Osteocyte (in vitro differentiated cells): Measurements from ENCODE around the gene YOD1. TPM values are rescaled to one million over a fixed set of nuclear protein-coding genes. Genes with fewer than 3 reads are reported as not detected.

Experiments
- DNase-seq: peaks from one replicate; pipeline ENCODE4 v3.0.0; 2021; ENCODE audit warnings: mixed read lengths; ENCODE audit not compliant: unreplicated experiment; ENCODE audit errors: extremely low spot score
- H3K27ac Mint-ChIP-seq: one replicate; pipeline ENCODE4 v1.8.0; 2021; ENCODE audit warnings: mild to moderate bottlenecking, mixed read lengths; ENCODE audit not compliant: unreplicated experiment
- H3K27me3 Mint-ChIP-seq: one replicate; pipeline ENCODE4 v1.8.0; 2021; ENCODE audit warnings: mixed read lengths; ENCODE audit not compliant: unreplicated experiment
- H3K36me3 Mint-ChIP-seq: one replicate; pipeline ENCODE4 v1.8.0; 2021; ENCODE audit warnings: mixed read lengths; ENCODE audit not compliant: unreplicated experiment
- H3K4me1 Mint-ChIP-seq: one replicate; pipeline ENCODE4 v1.8.0; 2021; ENCODE audit warnings: mixed read lengths; ENCODE audit not compliant: unreplicated experiment
- H3K4me3 Mint-ChIP-seq: one replicate; pipeline ENCODE4 v1.8.0; 2021; ENCODE audit warnings: mild to moderate bottlenecking, moderate library complexity, mixed read lengths; ENCODE audit not compliant: unreplicated experiment
- H3K9me3 Mint-ChIP-seq: one replicate; pipeline ENCODE4 v1.8.0; 2021; ENCODE audit warnings: mixed read lengths; ENCODE audit not compliant: unreplicated experiment
- total RNA-seq: library from RNA; stranded (reverse); gene quantifications from 2 replicates; pipeline ENCODE4 v1.2.1, GENCODE V29; 2021
- TF ChIP-seq, protein P1 (sequence below): fragments of 200-600 bp; sonication (generic); IDR thresholded peaks from 2 replicates; pipeline ENCODE4 v1.5.0; 2021; ENCODE audit warnings: antibody characterized with exemption, mild to moderate bottlenecking, moderate library complexity

YOD1 gene
- total RNA-seq, 1 donor from 2014 or later = 4.6 TPM

DNA sequence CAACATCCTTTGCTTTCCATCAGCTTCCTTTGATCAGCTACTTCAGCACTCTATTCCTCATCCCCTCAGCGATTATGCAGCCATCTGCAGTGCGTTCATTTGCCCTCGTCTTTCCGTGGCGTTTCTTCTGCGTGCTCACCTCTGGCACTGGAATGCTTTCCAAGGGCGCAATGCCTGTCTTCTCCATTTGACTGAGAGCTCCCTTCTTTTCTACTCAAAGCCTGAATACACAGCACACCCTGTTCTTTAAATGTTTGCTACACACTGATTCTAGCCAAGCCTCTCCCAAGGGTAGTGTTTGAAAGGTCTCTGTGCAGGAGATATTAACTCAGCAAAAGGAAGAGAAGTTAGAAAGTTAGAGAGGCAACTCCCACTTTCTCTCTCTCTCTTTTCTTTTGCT, 41.1 kb downstream of the YOD1 start:
- Mint-ChIP-seq H3K9me3 (no peaks in the 10 kb centered on the region), H3K27ac (no peak overlapping the region), H3K27me3 (peaks cover 38% of the 10 kb centered on the region), H3K4me1 (peaks cover 4% of the 10 kb centered on the region), H3K4me3 (no peak overlapping the region), H3K36me3 (no peaks in the 10 kb centered on the region)
- TF ChIP-seq, protein P1, sequence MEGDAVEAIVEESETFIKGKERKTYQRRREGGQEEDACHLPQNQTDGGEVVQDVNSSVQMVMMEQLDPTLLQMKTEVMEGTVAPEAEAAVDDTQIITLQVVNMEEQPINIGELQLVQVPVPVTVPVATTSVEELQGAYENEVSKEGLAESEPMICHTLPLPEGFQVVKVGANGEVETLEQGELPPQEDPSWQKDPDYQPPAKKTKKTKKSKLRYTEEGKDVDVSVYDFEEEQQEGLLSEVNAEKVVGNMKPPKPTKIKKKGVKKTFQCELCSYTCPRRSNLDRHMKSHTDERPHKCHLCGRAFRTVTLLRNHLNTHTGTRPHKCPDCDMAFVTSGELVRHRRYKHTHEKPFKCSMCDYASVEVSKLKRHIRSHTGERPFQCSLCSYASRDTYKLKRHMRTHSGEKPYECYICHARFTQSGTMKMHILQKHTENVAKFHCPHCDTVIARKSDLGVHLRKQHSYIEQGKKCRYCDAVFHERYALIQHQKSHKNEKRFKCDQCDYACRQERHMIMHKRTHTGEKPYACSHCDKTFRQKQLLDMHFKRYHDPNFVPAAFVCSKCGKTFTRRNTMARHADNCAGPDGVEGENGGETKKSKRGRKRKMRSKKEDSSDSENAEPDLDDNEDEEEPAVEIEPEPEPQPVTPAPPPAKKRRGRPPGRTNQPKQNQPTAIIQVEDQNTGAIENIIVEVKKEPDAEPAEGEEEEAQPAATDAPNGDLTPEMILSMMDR = no peak
- no peak for DNase-seq

DNA sequence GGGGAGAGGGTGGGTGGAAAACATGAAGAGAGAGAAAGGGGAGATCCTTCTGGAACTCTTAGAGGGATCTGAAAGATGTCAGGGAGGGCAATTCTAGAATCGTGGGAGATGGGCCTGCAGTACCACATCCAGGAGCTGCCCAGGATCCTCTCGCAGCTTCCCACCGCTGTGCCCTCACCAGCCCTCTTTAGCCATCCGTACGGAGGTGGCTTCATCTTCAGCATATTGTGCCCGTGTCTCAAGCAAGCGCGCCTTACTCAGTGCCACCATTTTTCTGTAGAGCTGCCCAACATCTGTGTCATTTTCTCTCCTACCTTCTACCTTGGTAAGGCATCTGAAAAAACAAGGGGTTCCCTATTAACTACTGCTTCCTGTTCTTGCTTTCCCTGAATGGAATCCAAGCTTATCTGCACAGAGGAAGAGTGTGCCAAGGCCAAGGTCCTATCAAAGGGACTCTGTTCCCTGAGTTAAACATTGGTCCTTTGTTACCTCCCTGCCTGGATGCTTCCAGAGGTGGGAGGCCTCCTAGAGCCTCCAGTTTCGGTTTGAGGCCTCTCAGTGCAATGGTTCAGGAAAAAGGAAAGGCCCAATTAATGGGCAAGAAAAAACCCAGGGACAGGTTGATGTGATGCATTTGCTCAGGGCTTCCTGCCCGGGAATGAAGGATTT, 41.7 kb downstream of the YOD1 start:
- TF ChIP-seq, protein P1 = no peak
- H3K27me3 Mint-ChIP-seq = peaks cover 32% of the 10 kb centered on the region
- no peak for DNase-seq
- H3K4me1 Mint-ChIP-seq = peaks cover 4% of the 10 kb centered on the region
- no peak overlapping the region for H3K4me3 Mint-ChIP-seq
- no peaks in the 10 kb centered on the region for H3K36me3 Mint-ChIP-seq
- no peak overlapping the region for H3K27ac Mint-ChIP-seq
- H3K9me3 Mint-ChIP-seq = no peaks in the 10 kb centered on the region

DNA sequence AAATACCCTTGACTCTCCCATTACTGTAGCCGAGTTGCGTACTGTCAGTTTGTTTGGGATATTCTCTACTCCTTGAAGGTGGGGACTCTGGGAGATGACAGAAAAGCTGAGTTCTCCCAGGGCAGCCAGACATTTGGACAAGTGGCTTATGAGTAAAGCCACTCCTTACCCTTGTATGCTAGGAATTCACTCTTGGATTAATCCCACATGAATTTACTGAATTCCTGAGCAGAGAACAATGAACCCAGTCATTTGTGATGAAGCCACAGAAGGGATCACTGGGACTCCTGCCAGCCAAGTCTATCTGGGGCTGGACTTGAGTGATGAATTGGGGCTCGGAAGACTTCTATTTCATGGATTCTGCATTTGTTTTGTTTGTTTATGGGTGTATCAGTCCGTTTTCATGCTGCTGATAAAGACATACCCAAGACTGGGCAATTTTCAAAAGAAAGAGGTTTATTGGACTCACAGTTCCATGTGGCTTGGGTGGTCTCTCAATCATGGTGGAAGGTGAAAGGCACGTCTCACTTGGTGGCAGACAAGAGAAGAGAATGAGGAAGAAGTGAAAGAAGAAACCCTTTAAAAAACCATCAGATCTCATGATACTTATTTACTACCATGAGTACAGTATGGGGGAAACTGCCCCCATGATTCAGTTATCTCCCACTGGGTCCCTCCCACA, 43.5 kb downstream of the YOD1 start:
- no peak for DNase-seq
- H3K27me3 Mint-ChIP-seq = peaks cover 20% of the 10 kb centered on the region
- no peak overlapping the region for H3K4me3 Mint-ChIP-seq
- TF ChIP-seq, protein P1 = no peak
- peaks cover 4% of the 10 kb centered on the region for H3K4me1 Mint-ChIP-seq
- H3K9me3 Mint-ChIP-seq = no peaks in the 10 kb centered on the region
- no peak overlapping the region for H3K27ac Mint-ChIP-seq
- no peaks in the 10 kb centered on the region for H3K36me3 Mint-ChIP-seq

DNA sequence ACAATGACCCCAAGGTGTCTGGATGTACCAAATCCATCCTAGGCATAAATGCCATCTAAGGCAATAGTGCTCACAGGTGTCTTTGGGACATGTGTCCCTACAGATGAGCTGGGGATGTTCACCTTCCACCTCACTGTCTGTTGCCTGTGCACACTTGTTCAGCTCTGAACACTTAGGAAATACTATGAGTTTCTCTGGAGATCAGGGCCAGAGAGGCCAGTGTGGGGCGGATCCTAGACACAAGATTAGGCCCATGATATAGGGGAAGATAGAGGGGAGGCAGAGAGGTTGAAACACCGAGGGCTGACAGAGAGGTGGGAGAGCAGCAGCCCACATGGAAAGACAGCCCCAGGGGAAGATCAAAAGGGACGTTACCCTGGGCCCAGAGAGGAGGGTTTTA, 44.1 kb downstream of the YOD1 start:
- H3K27ac Mint-ChIP-seq = no peak overlapping the region
- no peaks in the 10 kb centered on the region for H3K36me3 Mint-ChIP-seq
- DNase-seq = no peak
- peaks cover 4% of the 10 kb centered on the region for H3K4me1 Mint-ChIP-seq
- H3K4me3 Mint-ChIP-seq = no peak overlapping the region
- H3K9me3 Mint-ChIP-seq = no peaks in the 10 kb centered on the region
- peaks cover 16% of the 10 kb centered on the region for H3K27me3 Mint-ChIP-seq
- TF ChIP-seq, protein P1 = no peak

DNA sequence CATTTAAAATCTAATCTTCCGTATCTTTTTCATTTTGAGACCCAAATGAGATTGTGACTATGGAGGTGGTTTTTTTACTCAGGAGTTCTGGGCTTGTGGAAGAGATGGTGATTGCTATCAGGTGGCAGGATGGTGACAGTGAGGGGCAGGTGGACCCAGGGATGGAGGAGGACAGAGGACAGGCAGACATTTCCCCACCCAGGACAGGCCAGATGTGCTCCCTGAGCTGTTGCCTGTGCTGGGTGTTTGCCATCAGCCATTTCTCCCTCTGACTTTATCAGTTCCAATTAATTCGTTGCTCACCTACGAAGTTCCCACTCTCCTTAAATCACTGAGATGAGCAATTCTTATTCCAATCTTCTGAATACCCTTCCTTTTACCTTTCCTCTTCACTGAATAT, 44.9 kb downstream of the YOD1 start:
- no peak for DNase-seq
- no peak overlapping the region for H3K27ac Mint-ChIP-seq
- H3K36me3 Mint-ChIP-seq = no peaks in the 10 kb centered on the region
- peaks cover 4% of the 10 kb centered on the region for H3K4me1 Mint-ChIP-seq
- peaks cover 10% of the 10 kb centered on the region for H3K27me3 Mint-ChIP-seq
- no peak overlapping the region for H3K4me3 Mint-ChIP-seq
- no peaks in the 10 kb centered on the region for H3K9me3 Mint-ChIP-seq
- TF ChIP-seq, protein P1 = no peak
